ENCODE measurements around the gene COMMD10. TPM values are rescaled to one million over a fixed set of nuclear protein-coding genes. Genes with fewer than 3 reads are reported as not detected.

COMMD10 gene
- total RNA-seq, 8 experiments from 2014 or later = 14.4 to 31.4 (median 23.1) TPM

DNA sequence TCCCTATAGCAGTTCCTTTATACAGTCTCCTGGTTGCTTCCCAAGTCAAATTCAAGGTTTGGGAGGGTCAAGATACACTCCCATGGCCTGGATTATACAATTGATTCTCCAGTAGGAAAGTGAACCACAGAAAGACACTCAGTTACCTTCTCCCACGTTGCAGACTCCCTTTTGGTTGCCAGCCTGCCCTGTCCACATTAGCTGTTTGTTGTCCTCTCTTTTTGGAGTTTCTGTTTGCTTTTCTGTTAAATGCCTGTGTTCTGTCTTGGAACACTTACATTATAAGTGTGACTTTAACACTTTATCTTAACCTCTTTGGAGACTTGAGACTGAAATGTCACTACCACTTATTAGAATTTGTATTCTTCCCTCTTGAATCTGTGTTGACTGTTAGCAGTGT, 30.3 kb downstream of the COMMD10 start:
- in situ Hi-C loops (cut with MboI; ENCODE audit: low pct_unique_long_range_greater_than_20kb in 2 of 9, low sequenced_read_pairs in 9 of 9, unreplicated experiment in 9 of 9) = no loop called here
- no peak overlapping the region for H3K27ac ChIP-seq
- no peak for ATAC-seq (replicated peaks in 6 of 8)
- no peaks in the 10 kb centered on the region for H3K4me1 ChIP-seq (replicated peaks in 1 of 2)
- WGBS, 10 experiments = 80 to 100% (median 94%) methylated on average over 1 of the region's 1 CpG; no CpG with 5 or more reads in 4 of the 10 experiments
- no peak overlapping the region for H3K4me3 ChIP-seq

DNA sequence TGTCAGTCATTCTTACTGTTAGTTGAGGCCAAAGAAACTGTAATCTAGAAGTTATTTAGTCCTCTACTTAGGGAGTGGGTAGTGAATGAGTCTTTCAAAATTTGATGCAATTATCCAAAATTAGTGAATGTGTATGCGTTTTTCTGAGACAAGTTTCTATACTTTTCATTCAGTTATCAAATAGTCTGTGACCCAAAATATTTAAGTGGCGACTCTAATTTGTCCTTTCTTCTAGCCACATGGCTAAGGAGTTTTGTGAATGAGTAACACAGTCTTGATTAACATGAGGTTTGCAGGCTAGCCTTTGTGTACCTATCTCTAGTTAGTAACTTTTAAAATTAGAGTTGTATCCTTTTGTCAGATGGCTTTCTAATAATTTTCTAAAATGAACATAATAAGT, 45.6 kb downstream of the COMMD10 start:
- no peak overlapping the region for H3K4me3 ChIP-seq
- no peak overlapping the region for H3K27ac ChIP-seq
- H3K4me1 ChIP-seq (replicated peaks in 1 of 2) = no peaks in the 10 kb centered on the region
- in situ Hi-C loops (cut with MboI; ENCODE audit: low pct_unique_long_range_greater_than_20kb in 2 of 9, low sequenced_read_pairs in 9 of 9, unreplicated experiment in 9 of 9) = loop anchor here in 2 of 9 experiments (25.0 kb wide), 1 partner anchor 432 kb away; the partner anchor contains the start of gene SEMA6A (in 2 of the 2)
- peak in 2 of 8 experiments; percentile 17 to 35 for ATAC-seq (replicated peaks in 6 of 8)
- WGBS, 10 experiments = 0 to 83% (median 35%) methylated on average over 1 to 2 of the region's 2 CpGs

DNA sequence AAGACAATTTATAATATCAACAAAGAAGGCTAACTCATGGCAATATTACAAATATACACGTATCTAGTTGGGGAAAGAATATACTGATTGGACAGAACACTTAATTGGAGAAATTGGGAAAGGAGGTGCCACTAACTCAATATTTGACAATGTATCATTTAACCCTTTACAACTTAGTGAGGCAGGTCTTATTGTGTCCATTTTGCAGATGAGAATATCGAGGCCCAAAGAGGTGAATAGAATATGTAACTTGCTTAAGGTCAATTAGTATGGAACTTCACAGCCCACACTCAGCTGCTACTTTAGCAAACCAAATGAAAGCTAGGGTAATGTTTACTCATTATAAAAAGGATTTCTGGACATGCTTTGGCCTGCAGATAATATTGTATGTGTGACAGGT, 46.2 kb downstream of the COMMD10 start:
- no peak for ATAC-seq (replicated peaks in 6 of 8)
- in situ Hi-C loops (cut with MboI; ENCODE audit: low pct_unique_long_range_greater_than_20kb in 2 of 9, low sequenced_read_pairs in 9 of 9, unreplicated experiment in 9 of 9) = loop anchor here in 2 of 9 experiments (25.0 kb wide), 1 partner anchor 431 kb away; the partner anchor contains the start of gene SEMA6A (in 2 of the 2)

DNA sequence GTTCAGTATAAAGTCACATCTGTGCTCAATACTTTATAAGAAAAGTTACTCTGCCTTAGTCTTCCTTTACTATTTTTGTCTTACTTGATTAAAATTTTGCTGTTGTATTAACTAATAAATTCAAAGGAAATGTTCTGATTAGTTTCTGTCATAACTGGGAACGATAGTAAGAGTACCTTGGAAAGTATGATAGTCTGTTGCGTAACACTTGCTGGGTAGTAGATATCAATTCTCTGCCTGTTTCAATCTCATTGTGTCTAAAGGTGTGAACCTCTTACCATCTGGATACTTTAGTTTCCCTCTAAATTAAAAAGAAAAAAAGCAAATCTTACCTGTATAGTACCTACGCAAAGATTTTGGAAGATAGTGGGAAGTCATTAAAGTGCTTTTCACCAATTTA, 48.5 kb downstream of the COMMD10 start:
- Histone ChIP-seq H3K4me1 (replicated peaks in 1 of 2) (no peaks in the 10 kb centered on the region), H3K27ac (no peak overlapping the region), H3K4me3 (no peak overlapping the region)
- 71 to 100% (median 91%) methylated on average over 1 to 3 of the region's 3 CpGs for WGBS, 10 experiments
- in situ Hi-C loops (cut with MboI; ENCODE audit: low pct_unique_long_range_greater_than_20kb in 2 of 9, low sequenced_read_pairs in 9 of 9, unreplicated experiment in 9 of 9) = loop anchor here in 2 of 9 experiments (25.0 kb wide), 1 partner anchor 429 kb away; the partner anchor contains the start of gene SEMA6A (in 2 of the 2)
- ATAC-seq (replicated peaks in 6 of 8) = no peak

More for the DNA sequence above, 46.2 kb downstream of the COMMD10 start:
- H3K4me3 ChIP-seq = no peak overlapping the region
- no peak overlapping the region for H3K27ac ChIP-seq
- H3K4me1 ChIP-seq (replicated peaks in 1 of 2) = no peaks in the 10 kb centered on the region
- WGBS, 10 experiments = 78 to 100% (median 89%) methylated on average over 1 to 2 of the region's 2 CpGs; no CpG with 5 or more reads in 1 of the 10 experiments

DNA sequence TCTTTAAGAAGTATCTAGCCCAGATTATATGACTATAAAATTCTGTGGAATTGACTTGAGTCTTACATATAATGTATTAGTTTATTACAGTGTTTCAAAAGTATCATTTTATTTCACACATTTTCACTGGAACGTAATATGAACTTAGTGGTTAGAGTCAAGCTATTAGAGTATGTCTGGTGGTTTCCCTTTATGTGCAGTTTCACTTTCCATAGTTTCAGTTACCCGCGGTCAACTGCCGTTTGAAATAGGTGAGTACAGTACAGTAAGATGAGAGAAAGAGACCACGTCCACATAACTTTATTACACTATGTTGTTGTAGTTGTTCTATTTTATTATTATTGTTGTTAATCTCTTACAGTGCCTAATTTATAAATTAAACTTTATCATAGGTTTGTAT, 50.5 kb downstream of the COMMD10 start:
- ATAC-seq (replicated peaks in 6 of 8) = no peak
- H3K4me3 ChIP-seq = no peak overlapping the region
- WGBS, 10 experiments = 80 to 100% (median 93%) methylated on average over 1 to 5 of the region's 5 CpGs; no CpG with 5 or more reads in 1 of the 10 experiments
- no peak overlapping the region for H3K27ac ChIP-seq
- in situ Hi-C loops (cut with MboI; ENCODE audit: low pct_unique_long_range_greater_than_20kb in 2 of 9, low sequenced_read_pairs in 9 of 9, unreplicated experiment in 9 of 9) = loop anchor here in 2 of 9 experiments (25.0 kb wide), 1 partner anchor 427 kb away; the partner anchor contains the start of gene SEMA6A (in 2 of the 2)
- no peaks in the 10 kb centered on the region for H3K4me1 ChIP-seq (replicated peaks in 1 of 2)

DNA sequence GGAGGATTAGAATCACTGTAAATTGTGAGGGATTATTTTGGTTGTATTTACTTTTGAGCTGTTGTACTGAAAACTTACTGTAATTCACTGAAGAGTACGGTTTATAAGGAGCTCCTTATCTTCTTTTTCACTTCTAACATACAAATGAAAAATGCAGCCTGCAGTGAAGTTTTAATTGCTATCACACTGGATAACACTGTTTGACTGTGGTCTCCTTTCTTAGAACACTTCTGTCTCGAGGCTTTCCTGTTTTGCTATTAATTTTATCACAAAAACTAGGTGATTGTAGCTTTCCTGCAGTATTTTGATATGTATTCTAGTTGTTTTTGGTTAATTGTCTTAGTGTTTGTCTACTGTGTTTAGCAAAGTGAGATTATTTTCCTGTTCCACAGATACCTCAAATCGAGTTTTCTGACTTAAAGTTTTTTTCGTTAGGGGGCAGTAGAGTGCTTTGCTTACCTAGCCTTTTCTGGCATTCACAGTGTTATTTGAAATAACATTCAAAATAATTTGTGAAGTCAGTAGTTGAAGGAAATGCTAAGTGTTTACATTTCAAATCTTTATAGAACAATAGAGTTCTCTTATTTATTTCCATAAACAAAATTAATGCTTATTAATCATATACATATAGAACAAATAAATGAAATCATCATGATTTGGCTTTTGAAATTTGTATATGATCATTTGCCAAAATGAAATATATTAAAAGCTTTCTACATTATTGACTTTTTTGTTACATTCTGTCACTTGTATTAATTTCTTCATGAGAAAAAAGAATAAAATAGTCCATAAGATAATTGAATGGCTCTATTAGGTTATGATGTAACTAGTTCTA, 52.9 kb downstream of the COMMD10 start:
- ATAC-seq (replicated peaks in 6 of 8) = peak in 4 of 8 experiments; percentile 45 to 62 (median 51)
- no peaks in the 10 kb centered on the region for H3K4me1 ChIP-seq (replicated peaks in 1 of 2)
- H3K27ac ChIP-seq = no peak overlapping the region
- in situ Hi-C loops (cut with MboI; ENCODE audit: low pct_unique_long_range_greater_than_20kb in 2 of 9, low sequenced_read_pairs in 9 of 9, unreplicated experiment in 9 of 9) = loop anchor here in 2 of 9 experiments (25.0 kb wide), 1 partner anchor 425 kb away; the partner anchor contains the start of gene SEMA6A (in 2 of the 2)
- H3K4me3 ChIP-seq = no peak overlapping the region
- 0 to 67% (median 10%) methylated on average over 1 to 4 of the region's 4 CpGs for WGBS, 10 experiments

DNA sequence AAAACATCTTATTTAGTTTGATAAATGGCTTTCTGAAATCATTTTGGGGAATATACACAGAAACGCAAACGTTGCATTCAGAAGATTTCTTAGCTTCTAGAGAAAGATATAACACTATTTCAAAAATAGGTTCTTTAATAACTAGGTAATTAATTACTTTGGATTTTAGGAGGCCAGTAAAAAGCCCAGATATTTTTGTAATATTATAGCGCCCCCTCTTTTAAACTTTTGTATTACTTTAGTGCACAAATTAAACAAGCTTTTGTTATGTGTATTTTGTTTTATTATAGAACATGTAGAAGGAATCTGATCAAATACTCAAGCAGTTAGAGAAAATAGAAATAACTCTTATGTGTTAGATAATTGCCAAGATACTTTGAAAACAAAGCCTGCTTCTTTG, 57.7 kb downstream of the COMMD10 start:
- no peak for ATAC-seq (replicated peaks in 6 of 8)
- Histone ChIP-seq H3K4me1 (replicated peaks in 1 of 2) (no peaks in the 10 kb centered on the region), H3K27ac (no peak overlapping the region), H3K4me3 (no peak overlapping the region)
- 69 to 100% (median 97%) methylated on average over 2 to 3 of the region's 3 CpGs for WGBS, 10 experiments
- in situ Hi-C loops (cut with MboI; ENCODE audit: low pct_unique_long_range_greater_than_20kb in 2 of 9, low sequenced_read_pairs in 9 of 9, unreplicated experiment in 9 of 9) = loop anchor here in 2 of 9 experiments (25.0 kb wide), 1 partner anchor 420 kb away; the partner anchor contains the start of gene SEMA6A (in 2 of the 2)

DNA sequence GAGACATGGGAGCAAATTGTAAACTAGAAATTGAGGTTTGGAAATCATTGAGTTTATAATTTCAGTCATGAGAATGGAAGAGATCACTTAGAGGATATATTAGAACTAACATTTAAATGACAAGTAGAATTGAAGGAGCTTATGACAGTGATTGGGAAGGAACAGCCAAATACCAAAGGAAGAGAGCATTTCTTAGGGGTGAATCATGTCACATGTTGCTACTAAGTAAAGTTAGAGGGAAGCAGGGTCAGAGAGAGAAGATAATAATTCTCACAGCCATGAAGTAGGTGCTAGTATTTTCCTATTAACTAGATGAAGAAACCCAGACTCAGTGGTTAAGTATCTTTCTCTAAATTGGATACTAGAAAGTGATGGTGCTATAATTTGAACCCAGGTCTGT, 59.3 kb downstream of the COMMD10 start:
- Histone ChIP-seq H3K4me1 (replicated peaks in 1 of 2) (no peaks in the 10 kb centered on the region), H3K27ac (no peak overlapping the region), H3K4me3 (no peak overlapping the region)
- ATAC-seq (replicated peaks in 6 of 8) = no peak
- in situ Hi-C loops (cut with MboI; ENCODE audit: low pct_unique_long_range_greater_than_20kb in 2 of 9, low sequenced_read_pairs in 9 of 9, unreplicated experiment in 9 of 9) = loop anchor here in 2 of 9 experiments (25.0 kb wide), 1 partner anchor 418 kb away; the partner anchor contains the start of gene SEMA6A (in 2 of the 2)

DNA sequence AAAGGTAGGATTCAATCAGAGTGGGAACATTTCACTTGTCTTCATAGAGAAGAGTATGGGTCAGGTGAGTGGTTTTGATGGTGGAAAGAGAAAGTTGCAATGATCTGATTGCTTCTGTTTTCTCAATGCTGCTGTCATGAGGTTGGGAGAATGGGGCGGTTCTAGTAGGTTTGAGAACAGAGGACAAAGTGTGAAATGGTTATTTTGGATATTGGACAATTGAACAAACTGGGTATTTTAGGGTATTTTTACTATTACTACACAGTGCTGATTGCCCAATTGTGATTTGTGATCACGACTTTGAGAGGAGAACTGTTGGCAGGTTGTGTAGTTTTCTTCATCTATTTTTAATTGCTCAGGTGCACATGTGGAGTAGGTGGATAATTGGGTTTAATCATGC, 60.2 kb downstream of the COMMD10 start:
- Histone ChIP-seq H3K4me3 (no peak overlapping the region), H3K27ac (no peak overlapping the region), H3K4me1 (replicated peaks in 1 of 2) (no peaks in the 10 kb centered on the region)
- in situ Hi-C loops (cut with MboI; ENCODE audit: low pct_unique_long_range_greater_than_20kb in 2 of 9, low sequenced_read_pairs in 9 of 9, unreplicated experiment in 9 of 9) = loop anchor here in 2 of 9 experiments (25.0 kb wide), 1 partner anchor 417 kb away; the partner anchor contains the start of gene SEMA6A (in 2 of the 2)
- 67 to 100% (median 87%) methylated on average over 1 to 2 of the region's 2 CpGs; no CpG with 5 or more reads in 2 of the 10 experiments for WGBS, 10 experiments
- ATAC-seq (replicated peaks in 6 of 8) = no peak

DNA sequence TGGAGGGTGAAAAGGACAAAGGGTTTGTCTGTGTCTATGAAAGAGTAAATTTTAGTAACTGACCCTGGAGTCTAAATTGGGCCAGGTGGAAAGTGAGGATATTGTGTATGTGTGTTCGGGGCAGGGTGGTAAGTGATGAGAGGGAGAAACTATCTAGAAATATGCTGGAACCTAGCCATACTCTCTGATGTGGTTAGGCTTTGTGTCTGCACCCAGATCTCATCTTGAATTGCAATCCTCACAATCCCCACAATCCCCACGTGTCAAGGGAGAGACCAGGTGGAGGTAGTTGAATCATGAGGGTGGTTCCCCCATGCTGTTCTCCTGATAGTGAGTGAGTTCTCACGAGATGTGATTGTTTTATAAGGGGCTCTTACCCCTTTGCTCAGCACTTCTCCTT, 60.6 kb downstream of the COMMD10 start:
- Histone ChIP-seq H3K4me3 (no peak overlapping the region), H3K4me1 (replicated peaks in 1 of 2) (no peaks in the 10 kb centered on the region), H3K27ac (no peak overlapping the region)
- in situ Hi-C loops (cut with MboI; ENCODE audit: low pct_unique_long_range_greater_than_20kb in 2 of 9, low sequenced_read_pairs in 9 of 9, unreplicated experiment in 9 of 9) = loop anchor here in 2 of 9 experiments (25.0 kb wide), 1 partner anchor 417 kb away; the partner anchor contains the start of gene SEMA6A (in 2 of the 2)
- no peak for ATAC-seq (replicated peaks in 6 of 8)
- WGBS, 10 experiments = 46 to 100% (median 83%) methylated on average over 1 to 2 of the region's 3 CpGs; no CpG with 5 or more reads in 4 of the 10 experiments

DNA sequence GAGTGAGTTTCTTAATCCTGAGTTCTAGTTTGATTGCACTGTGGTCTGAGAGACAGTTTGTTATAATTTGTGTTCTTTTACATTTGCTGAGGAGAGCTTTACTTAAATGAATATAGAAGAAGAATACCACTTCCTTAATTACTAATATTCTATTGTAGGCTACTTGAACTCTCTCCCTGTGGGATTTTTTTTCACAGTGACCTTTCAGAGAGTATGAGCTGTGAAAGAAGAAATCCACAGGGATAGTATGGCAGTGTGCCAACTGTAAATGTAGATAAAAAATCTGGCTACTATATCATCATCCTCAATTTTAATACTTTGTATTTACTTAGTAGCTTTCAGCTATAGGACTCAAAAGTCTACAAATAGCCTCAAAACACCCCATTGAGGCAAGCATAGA, 67.3 kb downstream of the COMMD10 start:
- in situ Hi-C loops (cut with MboI; ENCODE audit: low pct_unique_long_range_greater_than_20kb in 2 of 9, low sequenced_read_pairs in 9 of 9, unreplicated experiment in 9 of 9) = no loop called here
- Histone ChIP-seq H3K4me1 (replicated peaks in 1 of 2) (no peaks in the 10 kb centered on the region), H3K4me3 (no peak overlapping the region), H3K27ac (no peak overlapping the region)
- ATAC-seq (replicated peaks in 6 of 8) = no peak

DNA sequence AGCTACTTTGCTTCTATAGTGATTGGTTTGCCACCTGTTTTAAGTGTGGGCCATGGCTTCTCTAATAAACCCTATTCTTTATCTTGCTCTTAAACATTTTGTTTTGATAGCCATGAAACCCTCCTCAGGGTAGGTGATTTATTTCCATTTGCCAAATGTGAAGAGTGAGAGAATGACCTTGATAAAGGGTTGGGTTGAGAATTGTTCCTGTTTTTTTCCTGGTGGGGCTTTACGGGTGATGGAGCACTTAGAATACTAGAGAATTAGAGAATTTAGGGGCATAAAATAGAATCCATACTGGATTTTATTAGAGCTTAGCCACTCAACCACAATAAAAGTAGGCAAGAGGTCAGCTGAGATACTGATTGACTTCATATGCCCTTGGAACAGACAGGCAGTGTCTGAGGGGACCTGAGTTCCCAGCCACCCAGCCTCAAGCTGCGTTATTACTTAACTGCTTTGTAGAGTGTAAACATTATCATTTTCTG, 68.9 kb downstream of the COMMD10 start:
- Histone ChIP-seq H3K27ac (no peak overlapping the region), H3K4me3 (no peak overlapping the region), H3K4me1 (replicated peaks in 1 of 2) (no peaks in the 10 kb centered on the region)
- 78 to 100% (median 100%) methylated on average over 1 to 2 of the region's 2 CpGs; no CpG with 5 or more reads in 1 of the 10 experiments for WGBS, 10 experiments
- ATAC-seq (replicated peaks in 6 of 8) = no peak
- in situ Hi-C loops (cut with MboI; ENCODE audit: low pct_unique_long_range_greater_than_20kb in 2 of 9, low sequenced_read_pairs in 9 of 9, unreplicated experiment in 9 of 9) = no loop called here

DNA sequence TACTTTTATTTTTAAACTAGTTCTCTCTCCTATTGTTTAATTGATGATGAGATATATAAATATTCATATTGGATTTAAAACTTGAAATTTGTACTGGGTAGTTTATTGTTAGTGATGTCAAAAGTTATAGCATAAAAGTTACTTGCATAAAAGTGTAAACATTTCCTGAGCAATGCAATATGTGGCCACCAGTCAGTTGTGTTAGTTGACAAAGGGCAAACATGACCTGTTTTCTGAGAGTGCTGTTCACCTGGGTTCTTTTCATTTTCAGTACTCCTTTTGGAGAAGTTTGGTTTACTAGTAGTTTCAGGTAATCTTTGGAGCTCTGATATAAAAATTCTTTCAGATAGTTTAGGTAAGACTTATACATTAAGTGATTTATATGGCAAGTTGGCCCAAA, 69.4 kb downstream of the COMMD10 start:
- H3K4me3 ChIP-seq = no peak overlapping the region
- H3K27ac ChIP-seq = no peak overlapping the region
- no peak for ATAC-seq (replicated peaks in 6 of 8)
- H3K4me1 ChIP-seq (replicated peaks in 1 of 2) = no peaks in the 10 kb centered on the region
- in situ Hi-C loops (cut with MboI; ENCODE audit: low pct_unique_long_range_greater_than_20kb in 2 of 9, low sequenced_read_pairs in 9 of 9, unreplicated experiment in 9 of 9) = no loop called here
